HG02870 (cell line): ENCODE results near the gene MYOCOS.
"Not testable (repeated sequence)": the region's sequence is repeated elsewhere in the genome, so short reads cannot be mapped to it uniquely, and the experiment has no call there.

Source experiments
- ATAC-seq: cut with Tn5 transposase; IDR thresholded peaks from one replicate; pipeline ENCODE4 v1.9.1; 2021; ENCODE audit warnings: mild to moderate bottlenecking, moderate library complexity; ENCODE audit not compliant: unreplicated experiment

The MYOCOS gene

GRCh38 chr1:171622152-171622462 is at the start of gene MYOCOS:
MYOCOS (plus strand) TSS chr1:171622243; CDS start chr1:171623884, 1,641 bp downstream.
- no peak for ATAC-seq

GRCh38 chr1:171576144-171576543 is 45.9 kb upstream of the MYOCOS start:
- ATAC-seq = no peak

GRCh38 chr1:171581226-171581625 is 40.8 kb upstream of the MYOCOS start:
- no peak for ATAC-seq

GRCh38 chr1:171581766-171582165 is 40.3 kb upstream of the MYOCOS start:
- no peak for ATAC-seq

- no peak for ATAC-seq
These were observed 39.5 kb upstream of the MYOCOS start for GRCh38 chr1:171582589-171582988.

GRCh38 chr1:171583591-171584201 is 38.3 kb upstream of the MYOCOS start:
- no peak for ATAC-seq

- no peak for ATAC-seq
These were observed 36.3 kb upstream of the MYOCOS start for GRCh38 chr1:171585715-171586114.

GRCh38 chr1:171588230-171588629 is 33.8 kb upstream of the MYOCOS start:
- no peak for ATAC-seq

GRCh38 chr1:171590022-171590421 is 32.0 kb upstream of the MYOCOS start:
- no peak for ATAC-seq

GRCh38 chr1:171595324-171595723 is 26.7 kb upstream of the MYOCOS start:
- peak; percentile 46 for ATAC-seq

GRCh38 chr1:171596119-171596518 is 25.9 kb upstream of the MYOCOS start:
- no peak for ATAC-seq

GRCh38 chr1:171596705-171597104 is 25.3 kb upstream of the MYOCOS start:
- no peak for ATAC-seq

GRCh38 chr1:171597203-171597602 is 24.8 kb upstream of the MYOCOS start:
- no peak for ATAC-seq

GRCh38 chr1:171600310-171600709 is 21.7 kb upstream of the MYOCOS start:
- not testable (repeated sequence) for ATAC-seq

- no peak for ATAC-seq
These were observed 21.2 kb upstream of the MYOCOS start for GRCh38 chr1:171600862-171601261.

GRCh38 chr1:171603042-171603441 is 19.0 kb upstream of the MYOCOS start:
- not testable (repeated sequence) for ATAC-seq

GRCh38 chr1:171606402-171606941 is 15.6 kb upstream of the MYOCOS start:
- ATAC-seq = no peak

- no peak for ATAC-seq
These were observed 11.7 kb upstream of the MYOCOS start for GRCh38 chr1:171610385-171610784.

- no peak for ATAC-seq
These were observed 10.7 kb upstream of the MYOCOS start for GRCh38 chr1:171611306-171611705.

- no peak for ATAC-seq
These were observed 8.8 kb upstream of the MYOCOS start for GRCh38 chr1:171613282-171613681.

GRCh38 chr1:171615122-171615906 is 6.7 kb upstream of the MYOCOS start:
- not testable (repeated sequence) for ATAC-seq

GRCh38 chr1:171616586-171616985 is 5.5 kb upstream of the MYOCOS start:
- ATAC-seq = no peak
